ENCODE results near the gene RBBP8.
"Not testable (repeated sequence)": the region's sequence is repeated elsewhere in the genome, so short reads cannot be mapped to it uniquely, and the experiment has no call there.

RBBP8 gene

DNA sequence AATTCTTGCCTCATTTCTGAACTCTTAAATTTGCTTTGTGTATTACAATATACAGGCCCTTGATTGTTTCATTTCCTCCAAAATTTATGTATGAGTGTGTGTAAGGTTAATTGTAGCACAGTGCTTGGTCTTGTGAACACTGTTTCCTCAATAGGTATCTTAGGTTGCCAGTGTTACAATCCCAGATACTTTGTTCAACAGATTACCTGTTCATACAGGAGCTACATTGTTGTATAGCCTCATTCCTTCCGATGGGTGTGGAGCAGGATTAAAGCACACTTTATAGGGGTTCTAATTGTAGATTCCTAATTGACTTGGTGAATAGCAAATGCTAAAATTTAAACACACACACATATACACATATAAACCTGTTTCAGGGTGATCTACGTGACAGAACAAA, 10.7 kb downstream of the RBBP8 start:
- DNase-seq (ENCODE audit: low spot score), result no peak

- DNase-seq (ENCODE audit: low spot score), result no peak
These were observed 13.1 kb downstream of the RBBP8 start for GRCh38 chr18:22946217-22946616.

- peak; percentile 13 for DNase-seq (ENCODE audit: low spot score)
These were observed 13.7 kb downstream of the RBBP8 start for GRCh38 chr18:22946846-22947245.

DNA sequence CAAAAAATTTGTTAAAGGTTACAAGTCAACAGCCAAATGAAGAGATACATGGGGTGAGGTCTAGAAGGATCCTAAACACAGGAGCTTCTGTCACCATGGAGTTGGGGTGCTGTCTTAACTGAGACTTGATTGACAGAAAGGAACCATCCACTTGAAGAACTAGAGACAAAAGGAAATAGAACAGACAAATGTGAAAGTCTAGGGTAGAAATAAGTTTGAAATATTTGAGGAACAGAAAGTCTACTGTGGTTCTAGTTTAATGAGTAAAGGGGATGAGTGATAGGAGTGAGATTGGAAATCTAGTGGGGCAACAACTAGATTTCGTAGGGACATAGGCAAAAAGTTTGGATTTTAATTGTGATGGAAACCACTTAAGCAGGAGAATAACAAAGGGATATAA, 18.7 kb downstream of the RBBP8 start:
- no peak for DNase-seq (ENCODE audit: low spot score)

- DNase-seq (ENCODE audit: low spot score), result no peak
These were observed 19.4 kb downstream of the RBBP8 start for GRCh38 chr18:22952525-22952924.

DNA sequence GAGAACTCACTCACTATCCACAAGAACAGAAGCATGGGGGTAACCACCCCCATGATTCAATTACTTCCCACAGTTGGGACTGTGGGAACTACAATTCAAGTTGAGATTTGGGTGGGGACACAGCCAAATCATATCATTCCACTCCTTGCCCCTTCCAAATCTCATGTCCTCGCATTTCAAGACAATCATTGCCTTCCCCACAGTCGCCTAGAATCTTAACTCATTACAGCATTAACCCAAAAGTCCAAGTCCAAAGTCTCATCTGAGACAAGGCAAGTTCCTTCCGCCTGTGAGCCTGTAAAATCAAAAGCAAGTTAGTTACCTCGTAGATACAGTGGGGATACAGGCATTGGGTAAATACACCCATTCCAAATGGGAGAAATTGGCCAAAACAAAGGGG, 20.9 kb downstream of the RBBP8 start:
- not testable (repeated sequence) for DNase-seq (ENCODE audit: low spot score)

- DNase-seq (ENCODE audit: low spot score), result no peak
These were observed 23.1 kb downstream of the RBBP8 start for GRCh38 chr18:22956226-22956625.

DNA sequence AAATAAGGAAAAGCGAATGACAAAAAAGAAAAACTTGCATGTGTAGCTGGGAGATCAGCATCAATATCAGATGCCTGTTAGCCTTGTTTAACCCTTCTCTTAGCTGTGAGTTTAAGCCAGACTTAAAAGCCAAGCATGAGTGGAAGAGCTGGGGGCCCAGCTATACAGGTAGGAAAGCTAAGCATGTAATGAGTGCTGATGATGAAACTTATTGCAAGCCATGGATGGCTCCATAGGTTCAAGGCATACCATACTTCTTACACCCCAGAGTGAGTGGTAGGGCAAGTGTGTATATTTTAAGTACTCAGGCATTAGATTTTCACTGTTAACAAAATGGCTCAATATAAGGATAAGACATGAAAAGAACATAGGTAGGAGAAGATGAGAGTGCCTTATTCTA, 28.0 kb downstream of the RBBP8 start:
- DNase-seq (ENCODE audit: low spot score), result no peak

DNA sequence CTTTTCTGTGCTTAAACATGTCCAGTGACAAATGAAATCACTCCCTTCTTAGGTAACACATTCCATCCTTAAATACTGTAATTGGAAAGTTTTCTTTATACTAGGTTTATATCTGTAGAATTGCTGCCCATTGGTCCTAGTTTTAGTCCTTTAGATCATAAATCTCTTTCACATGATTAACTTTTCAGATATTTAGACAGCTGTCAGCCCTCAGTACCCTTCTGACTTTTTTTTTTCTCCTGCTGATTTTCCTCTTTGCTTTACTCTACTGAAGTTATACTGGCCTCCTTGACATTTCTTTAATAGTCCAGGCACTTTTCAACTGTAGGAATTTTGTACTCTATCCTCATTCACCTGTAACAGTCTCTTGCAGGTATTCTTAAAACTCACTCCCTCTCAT, 28.9 kb downstream of the RBBP8 start:
- no peak for DNase-seq (ENCODE audit: low spot score)

DNA sequence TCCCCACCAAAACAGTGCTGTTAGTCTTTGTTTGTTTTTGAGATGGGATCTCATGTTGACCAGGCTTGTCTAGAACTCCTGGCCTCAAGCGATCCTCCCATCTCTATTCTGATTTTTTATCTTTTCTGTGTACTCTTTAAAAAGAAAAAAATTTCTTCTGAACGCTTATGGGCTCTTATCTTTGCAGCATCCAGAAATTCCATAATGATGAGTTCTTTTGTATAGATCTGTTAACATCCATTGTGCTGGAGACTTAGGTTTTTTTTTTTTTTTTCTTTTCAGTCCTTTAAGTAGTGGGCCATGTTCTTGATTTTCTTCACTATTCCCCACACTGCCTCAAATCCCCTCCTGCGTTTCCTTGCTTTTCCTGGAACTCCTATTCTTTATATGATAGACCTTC, 31.0 kb downstream of the RBBP8 start:
- DNase-seq (ENCODE audit: low spot score), result no peak

DNA sequence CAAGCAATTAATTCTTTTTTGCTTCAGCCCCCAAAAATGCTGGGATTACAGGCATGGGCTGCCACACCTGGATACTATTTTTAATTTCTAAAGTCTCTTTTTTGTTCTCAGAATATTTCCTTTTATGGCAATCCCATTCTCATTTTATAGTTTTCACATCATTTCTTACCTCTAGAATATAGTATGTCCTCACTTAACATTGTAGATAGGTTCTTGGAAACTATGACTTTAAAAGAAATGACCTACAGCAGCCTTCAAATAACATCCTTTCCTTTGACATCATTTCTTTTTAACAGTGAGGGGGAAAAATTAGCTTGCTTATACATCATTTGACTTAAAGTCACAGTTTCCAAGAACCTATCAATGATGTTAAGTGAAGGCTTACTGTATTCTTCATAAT, 31.6 kb downstream of the RBBP8 start:
- no peak for DNase-seq (ENCODE audit: low spot score)

- DNase-seq (ENCODE audit: low spot score), result no peak
These were observed 37.9 kb downstream of the RBBP8 start for GRCh38 chr18:22971038-22971437.

GRCh38 chr18:22974001-22974400, 40.9 kb downstream of the RBBP8 start:
- DNase-seq (ENCODE audit: low spot score), result peak; percentile 11

DNA sequence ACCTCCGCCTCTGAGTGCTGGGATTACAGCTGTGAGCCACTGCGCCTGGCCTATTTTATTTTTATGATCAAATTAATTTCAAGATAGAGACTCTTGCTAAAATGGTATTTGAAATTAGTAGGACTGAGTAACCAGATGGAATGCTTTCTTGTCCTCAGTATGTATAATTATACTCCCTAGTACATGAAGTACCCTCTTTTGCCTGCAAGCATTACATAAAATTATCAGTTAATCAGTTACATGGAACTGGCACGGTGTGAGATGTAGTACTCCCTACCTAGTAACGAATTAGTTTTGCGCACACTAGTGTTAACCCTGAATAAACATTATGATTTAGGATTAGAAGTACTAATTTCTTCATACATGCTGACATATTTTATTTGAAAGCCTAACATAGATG, 41.6 kb downstream of the RBBP8 start:
- DNase-seq (ENCODE audit: low spot score), result no peak

DNA sequence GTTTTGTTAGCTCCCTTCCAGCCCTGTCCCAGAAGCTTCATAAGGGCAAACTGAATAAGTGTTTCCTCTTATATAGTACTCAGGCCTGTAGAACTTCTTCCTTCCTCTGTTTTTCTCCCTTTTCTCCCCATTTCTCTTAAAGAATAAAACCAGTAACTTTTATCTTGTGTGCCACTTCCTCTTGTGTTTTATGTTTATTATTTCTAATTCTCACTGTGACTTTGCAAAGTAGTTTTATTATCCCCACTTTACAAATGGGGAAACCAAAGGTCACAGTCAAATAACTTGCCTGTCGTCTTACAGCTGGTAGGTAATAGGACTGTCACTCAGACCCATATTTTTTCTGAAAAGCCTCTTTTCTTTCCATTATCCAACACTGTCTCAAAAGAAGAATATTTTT, 42.4 kb downstream of the RBBP8 start:
- DNase-seq (ENCODE audit: low spot score), result no peak

- peak; percentile 63 for DNase-seq (ENCODE audit: low spot score)
These were observed 44.9 kb downstream of the RBBP8 start for GRCh38 chr18:22977847-22978701.

GRCh38 chr18:22980394-22980793, 47.3 kb downstream of the RBBP8 start:
- DNase-seq (ENCODE audit: low spot score), result no peak

- DNase-seq (ENCODE audit: low spot score), result no peak
These were observed 48.4 kb downstream of the RBBP8 start for GRCh38 chr18:22981274-22982133.

- peak; percentile 24 for DNase-seq (ENCODE audit: low spot score)
These were observed 50.0 kb downstream of the RBBP8 start for GRCh38 chr18:22983175-22983574.

DNA sequence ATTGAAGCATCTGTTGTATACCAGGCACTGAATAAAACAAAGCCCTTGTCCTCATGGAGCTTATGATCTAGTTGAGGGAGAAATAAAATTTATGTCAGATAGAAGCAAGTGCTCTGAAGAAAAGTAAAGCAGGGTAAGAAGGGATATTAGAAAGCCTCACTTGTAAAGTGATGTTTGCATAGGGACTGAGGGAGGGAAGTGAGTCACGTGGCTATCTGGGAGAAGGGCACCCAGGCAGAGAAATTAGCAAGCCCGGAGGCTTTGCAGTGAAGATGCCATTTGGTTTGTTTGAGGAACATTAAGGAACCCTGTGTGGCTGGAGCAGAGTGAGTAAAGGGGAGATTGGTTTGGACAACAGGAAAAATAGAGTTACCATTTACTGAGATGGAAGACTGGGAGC, 52.1 kb downstream of the RBBP8 start:
- DNase-seq (ENCODE audit: low spot score), result no peak

- DNase-seq (ENCODE audit: low spot score), result no peak
These were observed 54.5 kb downstream of the RBBP8 start for GRCh38 chr18:22987547-22988189.

- no peak for DNase-seq (ENCODE audit: low spot score)
These were observed 55.1 kb downstream of the RBBP8 start for GRCh38 chr18:22988208-22988607.

- no peak for DNase-seq (ENCODE audit: low spot score)
These were observed 65.2 kb downstream of the RBBP8 start for GRCh38 chr18:22998344-22998743.

Data from AG20443 (cell line).